Gastrocnemius medialis (tissue), 4 donors: ENCODE results near the gene IL17C. TPM values are rescaled to one million over a fixed set of nuclear protein-coding genes. Genes with fewer than 3 reads are reported as not detected.
A peak's percentile ranks its signal among the peaks of the same experiment; 100 is the strongest.

Experiments used
- ATAC-seq, 2 donors: fragments of 150-250 bp; one replicate each; pipeline ENCODE4 v1.9.1; 2016
- DNase-seq, 2 donors: peaks; one replicate each; pipeline ENCODE4 v3.0.0-alpha.2; 2019
- H3K27ac ChIP-seq, 4 donors: fragments of 200-600 bp; sonication (generic); 1 replicate in 1 of 4; 2 replicates in 3 of 4; pipeline ENCODE4 v1.5.1; 2016 to 2018; ENCODE audit warnings: mild to moderate bottlenecking in 2 of 4, moderate library complexity in 1 of 4
- H3K27me3 ChIP-seq, 3 donors: fragments of 200-600 bp; sonication (generic) in 2 of 3; 1 replicate in 1 of 3; 2 replicates in 2 of 3; pipeline versions ENCODE4 v1.5.1 to v1.6.0; 2016 to 2019; ENCODE audit warnings: mild to moderate bottlenecking in 1 of 3, moderate library complexity in 1 of 3
- H3K36me3 ChIP-seq, 2 donors: fragments of 200-600 bp; sonication (generic) in 1 of 2; one replicate each; pipeline ENCODE4 v1.5.1; 2017 to 2018
- H3K4me1 ChIP-seq, 2 donors: fragments of 200-600 bp; sonication (generic) in 1 of 2; one replicate each; pipeline ENCODE4 v1.5.1; 2016 to 2017; ENCODE audit warnings: mild to moderate bottlenecking in 2 of 2
- H3K4me3 ChIP-seq, 4 donors: fragments of 200-600 bp; sonication (generic) in 3 of 4; 1 replicate in 1 of 4; 2 replicates in 3 of 4; pipeline ENCODE4 v1.5.1; 2016 to 2019; ENCODE audit warnings: mild to moderate bottlenecking in 2 of 4
- H3K9me3 ChIP-seq, 3 donors: fragments of 200-600 bp; sonication (generic) in 2 of 3; 1 replicate in 1 of 3; 2 replicates in 2 of 3; pipeline ENCODE4 v1.5.1; 2016 to 2019
- POLR2A ChIP-seq, 2 donors: fragments of 450-650 bp; IDR thresholded peaks; one replicate each; pipeline ENCODE4 v1.6.1; 2017; ENCODE audit warnings: antibody characterized with exemption in 2 of 2, mild to moderate bottlenecking in 2 of 2, moderate library complexity in 2 of 2
- in situ Hi-C, 4 donors: fragments of 200-750 bp; cut with MboI; loops; one replicate each; pipeline versions ENCODE4 v1.15.0 to v1.8.0; 2017; ENCODE audit warnings: low sequenced_read_pairs in 4 of 4
- intact Hi-C: fragments of 100-400 bp; cut with DNase I; formaldehyde crosslinking; loops from one replicate; pipeline ENCODE4 v1.15.1; 2023; ENCODE audit warnings: low total_unique reads
- total RNA-seq, 4 donors: library from RNA; depleted of rRNA; stranded (reverse); fragments of >200 nt; gene quantifications; one replicate each; pipeline versions ENCODE4 v1.1.0 to v1.2.3, GENCODE V29; 2016
- TF ChIP-seq, protein P1 (sequence below), 5 experiments: fragments of 450-650 bp in 3 of 5; fragments of 200-600 bp in 2 of 5; sonication (generic) in 2 of 5; IDR thresholded peaks in 4 of 5; conservative IDR thresholded peaks in 1 of 5; 1 replicate in 4 of 5; 2 replicates in 1 of 5; pipeline ENCODE4 v1.5.1; 2016 to 2019; ENCODE audit warnings: antibody characterized with exemption in 5 of 5, mild to moderate bottlenecking in 3 of 5, moderate library complexity in 3 of 5

The IL17C gene
- total RNA-seq, 4 donors from 2014 or later: not detected

DNA sequence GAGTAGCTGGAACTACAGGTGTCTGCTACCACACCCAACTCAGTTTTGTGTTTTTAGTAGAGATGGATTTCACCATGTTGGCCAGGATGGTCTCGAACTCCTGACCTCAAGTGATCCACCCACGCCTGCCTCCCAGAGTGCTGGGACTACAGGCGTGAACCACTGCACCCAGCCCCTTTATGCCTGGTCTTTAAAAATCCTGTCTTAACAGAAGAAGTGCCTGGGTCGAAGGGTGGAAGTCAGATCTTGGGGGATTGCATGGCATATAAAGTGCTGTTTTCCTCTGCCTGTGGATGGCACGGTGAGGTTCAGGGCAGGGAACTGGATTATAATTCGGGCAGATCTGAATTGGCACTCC lies 37.9 kb upstream of the IL17C start:
- peak overlapping the region; percentile 63 to 77 (median 72) for H3K27ac ChIP-seq
- no peak for ATAC-seq

DNA sequence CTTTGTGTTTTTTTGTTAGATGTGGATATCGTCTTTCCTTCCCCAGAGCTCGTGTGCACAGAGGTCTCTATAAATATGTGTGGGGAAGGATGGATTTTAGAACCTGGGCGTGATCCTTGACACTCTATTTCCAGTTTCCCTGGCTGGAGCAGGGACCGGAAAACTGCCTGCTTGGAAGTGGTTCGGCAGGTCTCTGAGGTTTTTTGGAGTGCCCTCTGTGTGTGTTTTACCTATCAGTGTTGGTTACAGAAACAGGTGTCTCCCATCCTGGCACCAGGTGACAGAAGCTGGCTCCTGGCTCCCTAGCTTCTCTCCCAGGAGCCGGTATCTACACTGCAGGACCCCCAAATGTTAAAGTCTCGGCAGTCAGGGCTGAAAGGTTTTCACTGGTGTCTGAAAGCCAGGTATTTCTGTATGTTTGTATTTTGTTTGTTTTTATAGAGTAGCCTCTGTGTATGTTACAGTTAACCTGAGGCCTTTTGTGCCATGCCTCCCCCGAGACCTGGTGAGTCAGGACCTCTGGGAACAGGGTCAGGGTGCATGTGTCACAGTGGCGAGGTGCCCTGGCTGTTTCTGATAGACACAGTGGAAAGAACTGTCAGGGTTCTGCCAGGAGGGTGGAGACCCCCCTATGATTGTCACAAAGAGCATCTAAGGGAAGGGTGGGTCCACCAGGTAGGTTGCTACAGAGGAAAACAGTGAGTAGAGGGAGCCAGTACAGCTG lies 36.9 kb upstream of the IL17C start:
- Histone ChIP-seq H3K27me3 (no peaks in the 10 kb centered on the region), H3K36me3 (peaks cover 2 to 45% of the 10 kb centered on the region in 2 donors), H3K9me3 (no peaks in the 10 kb centered on the region), H3K27ac (no peak overlapping the region), H3K4me3 (no peak overlapping the region), H3K4me1 (no peaks in the 10 kb centered on the region)
- ATAC-seq: no peak
- in situ Hi-C loops: no loop called here
- DNase-seq: no peak
- intact Hi-C loops: no loop called here
- TF ChIP-seq, protein P1, sequence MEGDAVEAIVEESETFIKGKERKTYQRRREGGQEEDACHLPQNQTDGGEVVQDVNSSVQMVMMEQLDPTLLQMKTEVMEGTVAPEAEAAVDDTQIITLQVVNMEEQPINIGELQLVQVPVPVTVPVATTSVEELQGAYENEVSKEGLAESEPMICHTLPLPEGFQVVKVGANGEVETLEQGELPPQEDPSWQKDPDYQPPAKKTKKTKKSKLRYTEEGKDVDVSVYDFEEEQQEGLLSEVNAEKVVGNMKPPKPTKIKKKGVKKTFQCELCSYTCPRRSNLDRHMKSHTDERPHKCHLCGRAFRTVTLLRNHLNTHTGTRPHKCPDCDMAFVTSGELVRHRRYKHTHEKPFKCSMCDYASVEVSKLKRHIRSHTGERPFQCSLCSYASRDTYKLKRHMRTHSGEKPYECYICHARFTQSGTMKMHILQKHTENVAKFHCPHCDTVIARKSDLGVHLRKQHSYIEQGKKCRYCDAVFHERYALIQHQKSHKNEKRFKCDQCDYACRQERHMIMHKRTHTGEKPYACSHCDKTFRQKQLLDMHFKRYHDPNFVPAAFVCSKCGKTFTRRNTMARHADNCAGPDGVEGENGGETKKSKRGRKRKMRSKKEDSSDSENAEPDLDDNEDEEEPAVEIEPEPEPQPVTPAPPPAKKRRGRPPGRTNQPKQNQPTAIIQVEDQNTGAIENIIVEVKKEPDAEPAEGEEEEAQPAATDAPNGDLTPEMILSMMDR (IDR thresholded peaks at IDR 0.05 in 4 of 5, conservative IDR thresholded peaks at IDR 0.05 in 1 of 5): no peak
- TF ChIP-seq POLR2A (IDR thresholded peaks at IDR 0.05): no peak

More for the DNA sequence above, 37.9 kb upstream of the IL17C start:
- Histone ChIP-seq H3K4me1 (no peaks in the 10 kb centered on the region), H3K27me3 (no peaks in the 10 kb centered on the region), H3K4me3 (no peak overlapping the region), H3K36me3 (peaks cover 2 to 45% of the 10 kb centered on the region in 2 donors), H3K9me3 (no peaks in the 10 kb centered on the region)
- TF ChIP-seq, protein P1 (IDR thresholded peaks at IDR 0.05 in 4 of 5, conservative IDR thresholded peaks at IDR 0.05 in 1 of 5): no peak
- TF ChIP-seq POLR2A (IDR thresholded peaks at IDR 0.05): no peak
- in situ Hi-C loops (no loop called here), intact Hi-C loops (no loop called here)
- DNase-seq: no peak

DNA sequence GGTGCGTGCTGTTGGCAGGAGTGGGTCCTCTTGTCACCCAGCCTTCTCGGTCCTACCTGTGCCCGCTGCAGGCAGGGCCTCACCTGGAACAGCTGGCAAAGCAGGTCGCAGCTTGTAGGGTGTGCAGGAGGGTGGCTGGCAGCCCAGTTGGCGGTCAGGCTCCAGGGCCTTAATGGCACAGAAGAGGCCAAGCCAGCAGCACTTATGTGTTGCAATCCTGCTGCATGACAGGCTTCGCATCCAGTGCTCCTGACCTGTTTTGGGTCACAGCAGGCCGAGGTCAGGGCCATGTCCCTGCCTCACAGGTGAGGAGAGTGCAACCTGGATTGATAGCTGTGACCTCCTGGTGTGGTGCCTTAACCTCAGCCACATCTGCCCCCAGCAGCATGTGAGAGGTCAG lies 36.3 kb upstream of the IL17C start:
- H3K27ac ChIP-seq: no peak overlapping the region
- no peaks in the 10 kb centered on the region for H3K4me1 ChIP-seq
- intact Hi-C loops (no loop called here), in situ Hi-C loops (no loop called here)
- no peak overlapping the region for H3K4me3 ChIP-seq
- DNase-seq (no peak), ATAC-seq (no peak)
- H3K9me3 ChIP-seq: no peaks in the 10 kb centered on the region
- no peak for TF ChIP-seq POLR2A (IDR thresholded peaks at IDR 0.05)
- TF ChIP-seq, protein P1 (IDR thresholded peaks at IDR 0.05 in 4 of 5, conservative IDR thresholded peaks at IDR 0.05 in 1 of 5): no peak
- no peaks in the 10 kb centered on the region for H3K27me3 ChIP-seq
- H3K36me3 ChIP-seq: peaks cover 2 to 45% of the 10 kb centered on the region in 2 donors

DNA sequence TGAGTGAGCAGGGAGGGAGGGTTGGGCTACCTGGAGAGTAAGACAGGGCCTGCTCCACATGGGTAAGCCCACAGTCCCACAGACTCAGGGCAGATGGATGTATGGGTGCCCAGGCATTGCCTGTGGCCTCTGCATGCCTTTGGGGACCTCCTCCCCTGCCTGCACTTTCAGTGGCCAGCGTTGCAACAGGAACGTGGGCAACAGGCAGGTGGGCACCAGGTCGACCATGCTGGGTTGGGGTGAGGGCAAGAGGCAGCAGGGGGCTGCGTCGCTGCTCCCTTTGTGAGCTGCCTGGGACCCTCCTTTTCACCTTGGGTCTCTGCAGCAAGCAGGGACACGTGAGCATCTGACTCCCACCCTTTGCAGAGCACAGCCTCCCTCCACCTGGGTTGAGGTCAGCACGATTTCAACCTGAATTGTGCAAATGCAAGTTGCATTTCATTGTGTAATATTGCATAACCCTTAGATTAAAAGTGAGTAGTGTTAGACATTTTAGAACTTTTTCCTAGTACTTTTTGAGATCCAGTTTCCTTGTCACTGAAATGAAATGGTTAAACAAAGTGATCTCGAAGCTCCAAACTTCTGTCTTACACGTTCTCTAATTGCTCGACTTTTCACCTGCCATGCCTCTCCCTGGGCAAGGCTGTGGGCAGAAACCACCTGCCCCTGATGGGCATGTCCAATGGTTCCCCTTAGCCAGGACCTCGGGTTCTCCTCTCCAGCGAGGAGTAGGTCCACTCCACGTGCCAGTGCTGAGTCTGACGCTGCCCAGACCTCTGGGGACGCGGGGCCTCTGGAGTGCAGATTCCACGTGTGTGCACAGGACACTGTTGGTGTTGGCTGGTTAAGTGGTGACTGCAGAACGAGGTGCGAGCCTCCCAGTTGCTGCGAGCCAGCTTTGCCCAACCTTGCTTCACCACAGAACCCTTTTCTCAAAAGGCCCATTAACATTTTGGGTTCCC lies 32.9 kb upstream of the IL17C start:
- Histone ChIP-seq H3K4me3 (no peak overlapping the region), H3K27ac (no peak overlapping the region), H3K9me3 (no peaks in the 10 kb centered on the region), H3K27me3 (no peaks in the 10 kb centered on the region), H3K4me1 (no peaks in the 10 kb centered on the region), H3K36me3 (peaks cover 0 to 45% of the 10 kb centered on the region in 2 donors)
- in situ Hi-C loops: no loop called here
- no peak for DNase-seq
- intact Hi-C loops: no loop called here
- TF ChIP-seq POLR2A (IDR thresholded peaks at IDR 0.05): no peak
- TF ChIP-seq, protein P1 (IDR thresholded peaks at IDR 0.05 in 4 of 5, conservative IDR thresholded peaks at IDR 0.05 in 1 of 5): no peak
- ATAC-seq: no peak
